MM.1S (cell line): ENCODE measurements around the gene KRT23.

Source experiments
- DNase-seq: peaks from one replicate; pipeline ENCODE4 v3.0.0-alpha.2; 2015
- H2AFZ ChIP-seq: fragments of 300-600 bp; sonication (generic); 2 replicates; pipeline ENCODE4 v1.6.0; 2016; ENCODE audit warnings: antibody characterized with exemption, low read length
- H3F3A ChIP-seq: fragments of 300-600 bp; sonication (generic); 2 replicates; pipeline ENCODE4 v1.6.1; 2016; ENCODE audit warnings: mild to moderate bottlenecking, antibody characterized with exemption, low read length, moderate library complexity, mixed read lengths; ENCODE audit not compliant: insufficient read depth
- H3K27ac ChIP-seq: fragments of 300-600 bp; sonication (generic); 2 replicates; pipeline ENCODE4 v1.5.1; 2016; ENCODE audit warnings: mild to moderate bottlenecking, low read length
- H3K27me3 ChIP-seq: fragments of 300-600 bp; sonication (generic); replicated peaks from 2 replicates; pipeline ENCODE4 v1.6.0; 2016; ENCODE audit warnings: low read length; ENCODE audit not compliant: insufficient read depth
- H3K36me3 ChIP-seq: fragments of 300-600 bp; sonication (generic); replicated peaks from 2 replicates; pipeline ENCODE4 v1.6.1; 2016; ENCODE audit warnings: mild to moderate bottlenecking, low read length, mixed read lengths; ENCODE audit not compliant: insufficient read depth
- H3K4me1 ChIP-seq: fragments of 300-600 bp; sonication (generic); 2 replicates; pipeline ENCODE4 v1.6.1; 2016; ENCODE audit warnings: low read length, mixed read lengths
- H3K4me2 ChIP-seq: fragments of 300-600 bp; sonication (generic); 2 replicates; pipeline ENCODE4 v1.6.0; 2016; ENCODE audit warnings: low read depth, low read length
- H3K4me3 ChIP-seq: fragments of 300-600 bp; sonication (generic); 2 replicates; pipeline ENCODE4 v1.5.1; 2016; ENCODE audit warnings: low read length, mixed read lengths
- H3K79me2 ChIP-seq: fragments of 300-600 bp; sonication (generic); 2 replicates; pipeline ENCODE4 v1.6.1; 2016; ENCODE audit warnings: mixed run types, low read length, mixed read lengths
- H3K9ac ChIP-seq: fragments of 300-600 bp; sonication (generic); 2 replicates; pipeline ENCODE4 v1.6.1; 2016; ENCODE audit warnings: low read length, mixed read lengths
- H3K9me2 ChIP-seq: fragments of 300-600 bp; sonication (generic); replicated peaks from 2 replicates; pipeline ENCODE4 v1.6.1; 2016; ENCODE audit warnings: mild to moderate bottlenecking, low read length, mixed read lengths; ENCODE audit not compliant: insufficient read depth
- H3K9me3 ChIP-seq: fragments of 300-600 bp; sonication (generic); replicated peaks from 2 replicates; pipeline ENCODE4 v1.6.1; 2016; ENCODE audit warnings: mild to moderate bottlenecking, low read length, mixed read lengths; ENCODE audit not compliant: insufficient read depth
- H4K20me1 ChIP-seq: fragments of 300-600 bp; sonication (generic); 2 replicates; pipeline ENCODE4 v1.6.1; 2016; ENCODE audit warnings: mild to moderate bottlenecking, low read length, moderate library complexity, mixed read lengths; ENCODE audit not compliant: insufficient read depth
- EZH2 ChIP-seq: fragments of 300-600 bp; sonication (generic); optimal IDR thresholded peaks from 2 replicates; pipeline ENCODE3; 2017; ENCODE audit warnings: low read depth, mild to moderate bottlenecking, antibody characterized with exemption, low read length, mixed read lengths
- EZH2phosphoT487 ChIP-seq: fragments of 300-600 bp; sonication (generic); IDR thresholded peaks from 2 replicates; pipeline ENCODE4 v1.6.1; 2018; ENCODE audit warnings: antibody characterized with exemption, low read length
- TF ChIP-seq, protein P1 (sequence below): fragments of 300-600 bp; sonication (generic); IDR thresholded peaks from 2 replicates; pipeline ENCODE4 v1.5.1; 2016; ENCODE audit warnings: antibody characterized with exemption, low read length, mixed read lengths

The KRT23 gene

DNA sequence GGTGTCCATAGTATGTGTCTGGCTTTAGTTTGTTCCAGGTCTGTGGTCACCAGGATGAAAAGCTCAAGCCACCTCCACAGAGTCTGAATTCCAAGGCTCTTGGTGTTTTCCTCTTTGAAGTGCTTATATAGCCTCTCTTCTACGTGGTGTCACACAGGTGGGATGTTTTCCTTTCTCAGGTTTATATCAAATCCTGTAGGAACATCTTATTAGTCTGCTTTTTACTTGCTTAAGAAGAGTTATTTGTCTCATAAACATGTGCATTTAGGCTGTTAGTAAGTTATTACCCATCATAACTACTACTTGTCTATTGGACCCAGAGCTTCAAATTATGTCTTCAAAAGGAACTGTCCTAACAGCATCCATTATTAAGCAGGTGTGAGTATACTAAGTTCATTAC lies 29.4 kb upstream of the KRT23 start, which contains the start of gene KRT39:
Gene KRT39 (minus strand): TSS at position 101 of the 400 bp plus-strand sequence. CDS start 92 bp downstream, at position 9.
- Histone ChIP-seq H3K9ac (no peak within 1 kb of the TSS), H3K27me3 (no peaks in the 10 kb centered on the region), H3F3A (no peaks in the 10 kb centered on the region; the same call in 1 of the 2 replicates), H3K4me1 (peaks cover 5% of the 10 kb centered on the region; the same call in 1 of the 2 replicates), H4K20me1 (no peaks in the 10 kb centered on the region), H3K4me2 (no peak within 1 kb of the TSS), H3K79me2 (no peaks in the 10 kb centered on the region), H3K27ac (no peak within 1 kb of the TSS), H3K4me3 (no peak within 1 kb of the TSS), H2AFZ (no peak within 1 kb of the TSS), H3K36me3 (no peaks in the 10 kb centered on the region), H3K9me3 (no peaks in the 10 kb centered on the region), H3K9me2 (no peaks in the 10 kb centered on the region)
- no peak for DNase-seq
- TF ChIP-seq, protein P1, sequence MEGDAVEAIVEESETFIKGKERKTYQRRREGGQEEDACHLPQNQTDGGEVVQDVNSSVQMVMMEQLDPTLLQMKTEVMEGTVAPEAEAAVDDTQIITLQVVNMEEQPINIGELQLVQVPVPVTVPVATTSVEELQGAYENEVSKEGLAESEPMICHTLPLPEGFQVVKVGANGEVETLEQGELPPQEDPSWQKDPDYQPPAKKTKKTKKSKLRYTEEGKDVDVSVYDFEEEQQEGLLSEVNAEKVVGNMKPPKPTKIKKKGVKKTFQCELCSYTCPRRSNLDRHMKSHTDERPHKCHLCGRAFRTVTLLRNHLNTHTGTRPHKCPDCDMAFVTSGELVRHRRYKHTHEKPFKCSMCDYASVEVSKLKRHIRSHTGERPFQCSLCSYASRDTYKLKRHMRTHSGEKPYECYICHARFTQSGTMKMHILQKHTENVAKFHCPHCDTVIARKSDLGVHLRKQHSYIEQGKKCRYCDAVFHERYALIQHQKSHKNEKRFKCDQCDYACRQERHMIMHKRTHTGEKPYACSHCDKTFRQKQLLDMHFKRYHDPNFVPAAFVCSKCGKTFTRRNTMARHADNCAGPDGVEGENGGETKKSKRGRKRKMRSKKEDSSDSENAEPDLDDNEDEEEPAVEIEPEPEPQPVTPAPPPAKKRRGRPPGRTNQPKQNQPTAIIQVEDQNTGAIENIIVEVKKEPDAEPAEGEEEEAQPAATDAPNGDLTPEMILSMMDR, result no peak
- TF ChIP-seq EZH2phosphoT487, result no peak
- TF ChIP-seq EZH2, result no peak

DNA sequence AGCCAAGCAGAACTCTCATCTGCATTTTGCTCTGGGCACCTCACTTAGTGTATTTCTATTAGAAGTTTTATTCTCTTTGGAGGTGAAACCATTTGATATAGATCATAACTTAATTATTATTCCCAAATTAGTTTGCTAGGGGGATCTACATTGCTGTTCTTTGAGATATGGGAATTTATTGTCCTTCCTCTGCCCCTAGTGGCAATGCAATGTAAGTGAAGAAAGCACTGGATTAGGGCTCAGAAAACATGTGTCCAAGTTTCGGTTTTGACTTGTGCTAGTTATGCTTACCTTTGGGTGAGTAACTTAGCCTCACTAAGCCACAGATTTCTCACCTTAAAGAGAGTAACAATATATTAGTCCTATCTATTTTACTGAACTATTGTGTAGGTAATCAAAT lies 26.4 kb upstream of the KRT23 start:
- H3K27me3 ChIP-seq, result no peaks in the 10 kb centered on the region
- H3K4me1 ChIP-seq, result peaks cover 5% of the 10 kb centered on the region; the same call in 1 of the 2 replicates
- H3K9ac ChIP-seq, result no peak overlapping the region
- no peaks in the 10 kb centered on the region for H3K9me2 ChIP-seq
- H3K4me3 ChIP-seq, result no peak overlapping the region
- H2AFZ ChIP-seq, result no peak overlapping the region
- no peak overlapping the region for H3K27ac ChIP-seq
- no peaks in the 10 kb centered on the region for H3K36me3 ChIP-seq
- no peaks in the 10 kb centered on the region for H4K20me1 ChIP-seq
- DNase-seq, result peak; percentile 75
- no peaks in the 10 kb centered on the region for H3K9me3 ChIP-seq
- TF ChIP-seq, protein P1, result peak; percentile 85
- no peak for TF ChIP-seq EZH2phosphoT487
- H3F3A ChIP-seq, result no peaks in the 10 kb centered on the region; the same call in 1 of the 2 replicates
- no peaks in the 10 kb centered on the region for H3K79me2 ChIP-seq
- H3K4me2 ChIP-seq, result no peak overlapping the region

DNA sequence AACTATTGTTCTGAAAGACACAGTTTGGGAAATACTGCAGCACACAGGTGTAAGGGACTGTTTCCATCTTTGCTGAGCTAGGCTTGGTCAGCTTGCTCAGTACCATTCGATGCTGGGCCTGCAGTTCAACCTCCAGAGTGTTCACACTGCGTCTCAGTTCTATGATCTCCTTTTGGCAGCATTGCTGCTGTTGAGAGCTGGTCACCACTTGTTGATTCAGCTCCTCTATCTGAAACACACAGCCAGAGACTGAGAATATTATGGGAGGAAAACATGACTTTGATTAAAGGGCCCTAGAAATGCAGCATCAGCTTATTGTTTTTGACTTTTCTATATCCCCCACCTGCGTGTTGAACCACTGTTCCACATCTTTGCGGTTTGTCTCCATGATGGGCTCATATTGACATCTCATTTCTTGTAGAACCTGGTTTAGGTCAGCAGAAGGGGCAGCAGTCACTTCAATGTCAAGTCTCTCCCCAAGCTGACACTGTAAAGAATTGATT lies 24.7 kb upstream of the KRT23 start:
- Histone ChIP-seq H3K36me3 (no peaks in the 10 kb centered on the region), H3K4me3 (no peak overlapping the region), H3K27me3 (no peaks in the 10 kb centered on the region), H2AFZ (0 out of 2 replicates have a peak overlapping the region, but pooled peaks have one; percentile 13), H3K27ac (peak overlapping the region; percentile 26; the same call in 1 of the 2 replicates), H3K79me2 (no peaks in the 10 kb centered on the region), H3K4me1 (peaks cover 5% of the 10 kb centered on the region; the same call in 1 of the 2 replicates), H3K4me2 (no peak overlapping the region), H4K20me1 (no peaks in the 10 kb centered on the region), H3K9me2 (no peaks in the 10 kb centered on the region), H3F3A (no peaks in the 10 kb centered on the region; the same call in 1 of the 2 replicates), H3K9ac (no peak overlapping the region), H3K9me3 (no peaks in the 10 kb centered on the region)
- peak; percentile 14 for DNase-seq
- TF ChIP-seq, protein P1, result no peak
- TF ChIP-seq EZH2 (no peak), EZH2phosphoT487 (no peak)
